GM12892 (cell line): Measurements from ENCODE around the gene PRKAR1A.

Experiments used
- POLR2A ChIP-seq: IDR thresholded peaks from 2 replicates; pipeline ENCODE4 v1.6.1; 2011; ENCODE audit warnings: low read depth, low read length, control low read depth
- POLR2AphosphoS5 ChIP-seq: IDR thresholded peaks from 2 replicates; pipeline ENCODE4 v1.6.1; 2011; ENCODE audit warnings: low read depth, low read length, control low read depth
- TAF1 ChIP-seq: IDR thresholded peaks from 2 replicates; pipeline ENCODE4 v1.6.1; 2011; ENCODE audit warnings: low read depth, mild to moderate bottlenecking, control low read depth, low read length, borderline replicate concordance

GRCh38 chr17:68581863-68582645, 69.8 kb downstream of the PRKAR1A start:
- TF ChIP-seq POLR2AphosphoS5 = no peak
- no peak for TF ChIP-seq POLR2A
- TF ChIP-seq TAF1 = no peak
